K562 (cell line): Measurements from ENCODE around the gene VILL. TPM values are rescaled to one million over a fixed set of nuclear protein-coding genes. Genes with fewer than 3 reads are reported as not detected.
A peak's percentile ranks its signal among the peaks of the same experiment; 100 is the strongest.

ENCODE experiments used
- BRD9 ChIP-seq: fragments of 450-650 bp; IDR thresholded peaks from 2 replicates; pipeline ENCODE4 v1.6.1; 2018; ENCODE audit warnings: low read depth; ENCODE audit not compliant: partially characterized antibody
- CAMTA2 ChIP-seq: fragments of 250-450 bp; sonication (Bioruptor Pico); conservative IDR thresholded peaks from 2 replicates; pipeline ENCODE4 v1.5.1; 2022
- DPF2 ChIP-seq: fragments of 450-650 bp; IDR thresholded peaks from 2 replicates; pipeline ENCODE4 v1.6.1; 2016
- GABPB1 ChIP-seq: sonication (generic); formaldehyde crosslinking; IDR thresholded peaks from 2 replicates; pipeline ENCODE4 v1.8.0; 2022; ENCODE audit warnings: mild to moderate bottlenecking, missing genetic modification reagents
- GATAD2A ChIP-seq: fragments of 450-650 bp; IDR thresholded peaks from 2 replicates; pipeline ENCODE4 v1.6.1; 2017
- ILK ChIP-seq: fragments of 450-650 bp; IDR thresholded peaks from 2 replicates; pipeline ENCODE4 v1.6.1; 2016; ENCODE audit warnings: missing genetic modification characterization, low read depth, mild to moderate bottlenecking, missing compliant biosample characterization, moderate library complexity, borderline replicate concordance
- NFYB ChIP-seq: IDR thresholded peaks from 2 replicates; pipeline ENCODE4 v1.6.1; 2011; ENCODE audit warnings: mild to moderate bottlenecking, moderate library complexity; ENCODE audit not compliant: insufficient read length; ENCODE audit errors: extremely low read depth
- RREB1 ChIP-seq: fragments of 250-450 bp; sonication (Bioruptor Pico); IDR thresholded peaks from 2 replicates; pipeline ENCODE4 v1.4.0; 2020
- ZNF384 ChIP-seq: IDR thresholded peaks from 2 replicates; pipeline ENCODE4 v1.6.1; 2012; ENCODE audit warnings: low read depth, low read length, improper control_type of control experiment
- ZNF695 ChIP-seq: fragments of 450-650 bp; formaldehyde crosslinking; IDR thresholded peaks from 2 replicates; pipeline ENCODE4 v1.4.0; 2020; ENCODE audit warnings: mild to moderate bottlenecking, moderate library complexity
- polyA plus RNA-seq, 8 experiments: library from polyadenylated mRNA; depleted of rRNA in 4 of 8; stranded (reverse) in 5 of 8; unstranded in 3 of 8; fragments of >200 nt; fragmentation: Nextera tagmentation in 2 of 8; fragmentation: Illumina TruSeq in 1 of 8; extraction: Ambion mirVana in 2 of 8; extraction: Trizol in 1 of 8; gene quantifications; 2 replicates each; pipeline versions ENCODE4 v1.2.1 to v1.2.3, GENCODE V29; 2011 to 2014; ENCODE audit warnings: inconsistent platforms in 1 of 8, missing spikeins in 1 of 8
- total RNA-seq, 7 experiments: library from RNA; depleted of rRNA in 6 of 7; stranded (reverse); fragments of >200 nt in 6 of 7; fragmentation: Illumina TruSeq in 2 of 7; extraction: Trizol in 2 of 7; gene quantifications; 2 replicates each; pipeline versions ENCODE4 v1.2.1 to v1.2.3, GENCODE V29; 2011 to 2021; ENCODE audit warnings: low replicate concordance in 1 of 7

Gene VILL
- total and polyA plus RNA-seq, 9 of the 15 experiments (the other 6 are each of a cell fraction or from before 2014, with no cell fraction given), result 0.11 to 16.0 (median 8.8) TPM

GRCh38 chr3:37986479-37987314 is 3.9 kb upstream of the VILL start (continued):
- TF ChIP-seq GABPB1 (CRISPR knock-in tag), result peak; percentile 75
- peak; percentile 96 for TF ChIP-seq GATAD2A
- TF ChIP-seq ZNF384, result no peak
- peak; percentile 63 for TF ChIP-seq BRD9
- no peak for TF ChIP-seq CAMTA2 (CRISPR knock-in tag)
- peak; percentile 100 for TF ChIP-seq DPF2
- 0 out of 2 replicates have a peak, but pooled peaks have one; percentile 64 for TF ChIP-seq RREB1
- no peak for TF ChIP-seq ZNF695
- no peak for TF ChIP-seq ILK
- no peak for TF ChIP-seq NFYB
